HCT116 (cell line): ENCODE data around the gene FRRS1. TPM values are rescaled to one million over a fixed set of nuclear protein-coding genes. Genes with fewer than 3 reads are reported as not detected.

Source experiments
- ATAC-seq: fragments of 200-7000 bp; cut with Tn5 transposase; 2 replicates; pipeline ENCODE4 v1.9.1; 2020; ENCODE audit warnings: mild to moderate bottlenecking, moderate library complexity
- BruUV-seq: library from RNA; stranded (reverse); fragments of 400-500 nt; replicated peaks from 2 replicates; lab custom pipeline; 2021; lab: Mats Ljungman, UMichigan
- CTCF ChIA-PET: fragments of 300-600 bp; sonication (Branson Sonifier 250); formaldehyde crosslinking; loops from one replicate; lab custom pipeline; 2021; ENCODE audit warnings: antibody characterized with exemption; lab: Charles Lee
- POLR2A ChIA-PET: fragments of 300-600, 350-600 bp; sonication (Branson Sonifier 250); formaldehyde crosslinking; loops from one replicate; lab custom pipeline; 2021; ENCODE audit warnings: antibody characterized with exemption; lab: Charles Lee
- RAD21 ChIA-PET, 2 experiments: fragments of 300-600 bp; sonication (Branson Sonifier 250); formaldehyde crosslinking; loops; one replicate each; lab custom pipeline; 2023; ENCODE audit warnings: low total read pairs in 2 of 2; ENCODE audit not compliant: uncharacterized antibody in 2 of 2, unreplicated experiment in 2 of 2, low non-redundant PET in 1 of 2; lab: Charles Lee
- DNase-seq: peaks from one replicate; pipeline ENCODE4 v3.0.0-alpha.2; 2010; ENCODE audit warnings: low read depth, low spot score
- H2AFZ ChIP-seq: fragments of 200-600 bp; shearing (Covaris generic), sonication (generic); 2 replicates; pipeline ENCODE4 v1.6.1; 2017; ENCODE audit warnings: low read depth, mixed run types, mixed read lengths, antibody characterized with exemption, low read length; ENCODE audit not compliant: poor library complexity, severe bottlenecking
- H3K27ac ChIP-seq: 2 replicates; pipeline ENCODE4 v1.5.1; 2012; ENCODE audit warnings: low read depth, low read length
- H3K27me3 ChIP-seq: fragments of 200-600 bp; sonication (generic); 2 replicates; pipeline ENCODE4 v1.6.1; 2016; ENCODE audit warnings: mixed run types, low read length, mixed read lengths; ENCODE audit not compliant: insufficient read depth
- H3K36me3 ChIP-seq, 2 experiments: fragments of 200-500 bp in 1 of 2; fragments of 200-600 bp in 1 of 2; sonication (Bioruptor generic) in 1 of 2; sonication (generic) in 1 of 2; 2 replicates each; pipeline versions ENCODE4 v1.5.1 to v1.6.1; 2014 to 2016; ENCODE audit warnings: low read length in 2 of 2, inconsistent platforms in 1 of 2, mixed read lengths in 1 of 2, mixed run types in 1 of 2; ENCODE audit not compliant: insufficient read depth in 2 of 2, control insufficient read depth in 1 of 2
- H3K4me1 ChIP-seq, 2 experiments: fragments of 200-600 bp in 1 of 2; sonication (generic) in 1 of 2; 2 replicates each; pipeline versions ENCODE4 v1.5.1 to v1.6.1; 2012 to 2017; ENCODE audit warnings: low read length in 2 of 2, inconsistent platforms in 1 of 2, mild to moderate bottlenecking in 1 of 2, mixed read lengths in 1 of 2, mixed run types in 1 of 2, moderate library complexity in 1 of 2; ENCODE audit not compliant: insufficient read depth in 2 of 2, control insufficient read depth in 1 of 2
- H3K4me2 ChIP-seq: fragments of 200-600 bp; sonication (generic); 2 replicates; pipeline ENCODE4 v1.6.1; 2017; ENCODE audit warnings: mixed run types, low read length, mixed read lengths
- H3K4me3 ChIP-seq, 2 experiments: fragments of 200-600 bp in 1 of 2; sonication (generic) in 1 of 2; replicated peaks in 1 of 2; 2 replicates each; pipeline ENCODE4 v1.5.1; 2011 to 2016; ENCODE audit warnings: low read length in 2 of 2, control low read depth in 1 of 2, low read depth in 1 of 2, mild to moderate bottlenecking in 1 of 2, mixed read lengths in 1 of 2, mixed run types in 1 of 2
- H3K79me2 ChIP-seq: fragments of 200-600 bp; sonication (generic); 2 replicates; pipeline ENCODE4 v1.6.1; 2017; ENCODE audit warnings: mild to moderate bottlenecking, mixed run types, low read length, moderate library complexity, mixed read lengths; ENCODE audit not compliant: insufficient read depth
- H3K9ac ChIP-seq: fragments of 200-600 bp; sonication (generic); 2 replicates; pipeline ENCODE4 v1.6.1; 2016; ENCODE audit warnings: low read length, mixed read lengths
- H3K9me2 ChIP-seq: fragments of 200-600 bp; sonication (generic), shearing (Covaris generic); 2 replicates; pipeline ENCODE4 v1.6.1; 2017; ENCODE audit warnings: mixed run types, mild to moderate bottlenecking, moderate library complexity; ENCODE audit not compliant: insufficient read depth
- H3K9me3 ChIP-seq, 2 experiments: fragments of 200-500 bp in 1 of 2; fragments of 200-600 bp in 1 of 2; sonication (Bioruptor generic) in 1 of 2; sonication (generic) in 1 of 2; 2 replicates each; pipeline ENCODE4 v1.6.1; 2014 to 2017; ENCODE audit warnings: low read length in 2 of 2, mixed read lengths in 2 of 2, inconsistent platforms in 1 of 2, low read depth in 1 of 2, mild to moderate bottlenecking in 1 of 2, mixed run types in 1 of 2, moderate library complexity in 1 of 2; ENCODE audit not compliant: control insufficient read depth in 1 of 2, insufficient read depth in 1 of 2
- H4K20me1 ChIP-seq: fragments of 200-600 bp; sonication (generic), shearing (Covaris generic); 2 replicates; pipeline ENCODE4 v1.6.1; 2017; ENCODE audit warnings: mixed run types, mild to moderate bottlenecking, moderate library complexity; ENCODE audit not compliant: insufficient read depth
- CEBPB ChIP-seq: IDR thresholded peaks from 2 replicates; pipeline ENCODE4 v1.6.1; 2012; ENCODE audit warnings: low read depth
- CTCF ChIP-seq, 3 experiments: fragments of 200-600 bp in 1 of 3; sonication (generic) in 1 of 3; IDR thresholded peaks in 2 of 3; conservative IDR thresholded peaks in 1 of 3; 2 replicates each; pipeline ENCODE4 v1.5.1; 2012 to 2017; ENCODE audit warnings: low read depth in 2 of 3, low read length in 2 of 3, antibody characterized with exemption in 1 of 3, borderline replicate concordance in 1 of 3, control low read depth in 1 of 3, mild to moderate bottlenecking in 1 of 3, mixed read lengths in 1 of 3, mixed run types in 1 of 3, moderate library complexity in 1 of 3; ENCODE audit not compliant: insufficient read depth in 1 of 3
- EGR1 ChIP-seq: IDR thresholded peaks from 2 replicates; pipeline ENCODE4 v1.6.1; 2012; ENCODE audit warnings: low read depth
- ELF1 ChIP-seq: IDR thresholded peaks from 2 replicates; pipeline ENCODE4 v1.6.1; 2012; ENCODE audit warnings: low read depth, borderline replicate concordance
- JUND ChIP-seq: IDR thresholded peaks from 2 replicates; pipeline ENCODE4 v1.6.1; 2012
- MAX ChIP-seq: IDR thresholded peaks from 2 replicates; pipeline ENCODE4 v1.6.1; 2012
- REST ChIP-seq: IDR thresholded peaks from 2 replicates; pipeline ENCODE4 v1.6.1; 2012; ENCODE audit warnings: low read depth
- intact Hi-C: fragments of 100-400 bp; cut with micrococcal nuclease; formaldehyde crosslinking; loops from 2 replicates; pipeline ENCODE4 v1.10.0; 2022
- total RNA-seq: library from RNA; stranded (reverse); gene quantifications from one replicate; pipeline ENCODE4 v1.2.1, GENCODE V29; 2021; ENCODE audit not compliant: unreplicated experiment

Gene FRRS1
- total RNA-seq, 1 experiment from 2014 or later, result 19.8 TPM

GRCh38 chr1:99811747-99812146 is 45.3 kb upstream of the FRRS1 start:
- Histone ChIP-seq H3K79me2 (no peaks in the 10 kb centered on the region), H3K9me2 (no peaks in the 10 kb centered on the region), H3K4me2 (no peak overlapping the region), H3K36me3 (no peaks in the 10 kb centered on the region), H2AFZ (no peak overlapping the region), H3K27me3 (no peaks in the 10 kb centered on the region), H3K9ac (no peak overlapping the region), H3K4me1 (peaks cover 0 to 11% of the 10 kb centered on the region in 2 experiments; a peak in 2 of 4 replicates), H4K20me1 (no peaks in the 10 kb centered on the region), H3K4me3 (no peak overlapping the region), H3K9me3 (no peaks in the 10 kb centered on the region), H3K27ac (no peak overlapping the region)
- no peak for ATAC-seq
- intact Hi-C loops, result no loop called here
- ChIA-PET CTCF (interaction anchor here (1.4 to 1.7 kb wide), 2 partner anchors 648 to 1057 kb away, joined by 4 read pairs; no protein-coding TSS in a partner anchor), POLR2A (no interaction called here), RAD21 (no interaction called here)
- no TSS peak for BruUV-seq
- DNase-seq, result no peak
- no peak for TF ChIP-seq REST
- TF ChIP-seq JUND, result no peak

GRCh38 chr1:99811075-99811474 is 44.6 kb upstream of the FRRS1 start:
- H3K4me1 ChIP-seq, result peaks cover 0 to 11% of the 10 kb centered on the region in 2 experiments; a peak in 2 of 4 replicates
- CTCF ChIA-PET, result no interaction called here
- no peaks in the 10 kb centered on the region for H3K79me2 ChIP-seq
- DNase-seq (no peak), ATAC-seq (no peak)
- BruUV-seq, result no TSS peak
- H3K27ac ChIP-seq, result no peak overlapping the region
- H3K4me3 ChIP-seq, result no peak overlapping the region
- POLR2A ChIA-PET, result no interaction called here
- intact Hi-C loops, result no loop called here
- no peak overlapping the region for H3K4me2 ChIP-seq
- H3K9me3 ChIP-seq, result no peaks in the 10 kb centered on the region
- no peaks in the 10 kb centered on the region for H3K36me3 ChIP-seq
- H2AFZ ChIP-seq, result no peak overlapping the region
- no peaks in the 10 kb centered on the region for H3K9me2 ChIP-seq
- RAD21 ChIA-PET, result no interaction called here
- H4K20me1 ChIP-seq, result no peaks in the 10 kb centered on the region
- H3K27me3 ChIP-seq, result no peaks in the 10 kb centered on the region
- H3K9ac ChIP-seq, result no peak overlapping the region
- no peak for TF ChIP-seq CEBPB
- TF ChIP-seq REST, result no peak
- no peak for TF ChIP-seq CTCF (IDR thresholded peaks at IDR 0.05 in 2 of 3, conservative IDR thresholded peaks at IDR 0.05 in 1 of 3; ENCODE audit: borderline replicate concordance in 1 of 3, insufficient read depth in 1 of 3, low read depth in 2 of 3, low read length in 2 of 3)
- TF ChIP-seq EGR1, result no peak
- no peak for TF ChIP-seq ELF1
- no peak for TF ChIP-seq MAX
